ENCODE measurements around the gene SH3RF3.

The SH3RF3 gene

DNA sequence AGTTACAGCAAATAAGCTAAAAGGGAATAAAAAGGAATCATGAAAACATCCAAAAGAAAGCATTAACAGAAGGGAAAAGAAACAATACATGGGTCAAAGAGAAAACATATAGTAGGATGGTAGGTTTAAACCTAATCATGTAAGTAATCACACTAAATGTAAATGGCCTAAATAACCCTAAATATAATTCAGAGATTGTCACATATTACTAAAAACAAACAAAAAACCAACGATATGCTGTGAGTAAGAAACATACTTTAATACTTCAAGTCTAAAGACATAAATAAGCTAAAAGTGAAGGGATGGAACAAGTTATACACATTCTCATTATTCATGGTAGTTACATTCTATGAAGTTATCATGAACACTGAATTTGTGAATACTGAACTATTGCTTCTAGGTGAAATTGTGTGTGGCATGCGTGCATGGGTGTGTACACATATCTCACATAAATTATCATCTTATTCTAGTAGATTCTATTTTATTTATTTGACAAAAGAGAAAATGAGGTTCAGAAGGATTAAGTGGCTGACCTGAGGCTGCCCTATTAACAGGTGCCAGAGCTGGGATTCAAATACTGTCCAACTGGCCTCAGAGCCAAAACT lies 313.8 kb downstream of the SH3RF3 start:
- DNase-seq = no peak

DNA sequence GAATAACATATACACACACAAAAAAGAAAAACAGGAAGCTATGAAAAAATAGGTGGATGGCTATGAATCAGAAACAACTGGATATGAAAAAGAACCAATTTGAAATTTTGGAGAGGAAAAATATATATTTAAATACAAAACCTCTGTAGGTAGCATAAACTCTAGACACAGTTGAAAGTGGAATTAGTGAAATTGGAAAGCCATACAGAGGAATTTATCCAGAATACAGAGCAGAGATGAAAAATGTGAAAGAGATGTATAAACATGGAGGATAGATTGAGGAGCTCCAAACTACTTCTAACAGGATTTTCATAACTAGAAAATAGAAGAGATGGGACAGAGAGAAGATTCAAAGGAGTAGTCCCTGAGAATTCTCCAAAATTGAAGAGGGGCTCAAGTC lies 315.9 kb downstream of the SH3RF3 start:
- no peak for DNase-seq

GRCh38 chr2:109446278-109447131 lies 317.5 kb downstream of the SH3RF3 start:
- DNase-seq = no peak

DNA sequence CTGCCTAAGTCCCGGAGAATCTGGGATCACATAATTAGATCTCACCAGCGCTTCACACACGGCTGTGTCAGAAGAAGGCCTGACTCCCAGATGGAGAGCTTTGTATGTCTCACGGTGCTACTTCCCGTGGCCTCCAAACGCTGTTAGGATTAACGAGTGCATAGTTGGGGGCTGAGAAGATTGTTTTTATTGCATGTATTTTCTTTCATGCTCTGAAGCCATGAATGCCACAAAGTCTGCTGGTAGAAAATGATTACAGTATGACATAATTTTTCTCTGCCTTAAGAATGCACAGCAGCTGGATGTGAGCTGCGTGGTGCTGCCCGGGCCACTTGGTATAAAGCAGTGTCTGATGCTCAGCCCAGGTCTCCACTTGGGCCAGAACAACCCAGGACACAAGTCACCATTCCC lies 318.3 kb downstream of the SH3RF3 start:
- no peak for DNase-seq

- no peak for DNase-seq
Measured at GRCh38 chr2:109447776-109448175, 318.8 kb downstream of the SH3RF3 start.

- DNase-seq = no peak
Measured at GRCh38 chr2:109448207-109448606, 319.2 kb downstream of the SH3RF3 start.

- no peak for DNase-seq
Measured at GRCh38 chr2:109448946-109449788, 320.2 kb downstream of the SH3RF3 start.

- DNase-seq = no peak
Measured at GRCh38 chr2:109450574-109451273, 321.7 kb downstream of the SH3RF3 start.

DNA sequence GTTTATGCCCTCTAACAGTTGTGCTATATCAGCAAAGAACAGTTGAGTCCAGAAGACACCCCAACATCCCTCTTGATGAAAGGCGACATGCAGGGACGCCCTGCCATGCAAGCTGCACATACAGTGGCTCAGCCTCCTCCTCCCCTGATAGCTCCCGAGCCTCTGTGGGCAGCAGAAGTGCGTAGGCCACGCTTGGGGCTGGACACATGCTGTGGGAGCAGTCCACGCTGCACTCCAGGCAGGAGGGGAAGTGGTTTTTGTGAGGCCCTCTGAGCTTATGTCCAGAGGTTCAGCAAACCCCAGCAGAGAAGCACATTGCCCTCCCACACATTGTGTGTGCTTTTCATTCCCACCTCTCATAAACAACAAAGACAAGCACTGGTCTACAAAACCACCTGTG lies 322.7 kb downstream of the SH3RF3 start:
- no peak for DNase-seq

GRCh38 chr2:109452318-109453305 lies 323.6 kb downstream of the SH3RF3 start:
- DNase-seq = no peak

DNA sequence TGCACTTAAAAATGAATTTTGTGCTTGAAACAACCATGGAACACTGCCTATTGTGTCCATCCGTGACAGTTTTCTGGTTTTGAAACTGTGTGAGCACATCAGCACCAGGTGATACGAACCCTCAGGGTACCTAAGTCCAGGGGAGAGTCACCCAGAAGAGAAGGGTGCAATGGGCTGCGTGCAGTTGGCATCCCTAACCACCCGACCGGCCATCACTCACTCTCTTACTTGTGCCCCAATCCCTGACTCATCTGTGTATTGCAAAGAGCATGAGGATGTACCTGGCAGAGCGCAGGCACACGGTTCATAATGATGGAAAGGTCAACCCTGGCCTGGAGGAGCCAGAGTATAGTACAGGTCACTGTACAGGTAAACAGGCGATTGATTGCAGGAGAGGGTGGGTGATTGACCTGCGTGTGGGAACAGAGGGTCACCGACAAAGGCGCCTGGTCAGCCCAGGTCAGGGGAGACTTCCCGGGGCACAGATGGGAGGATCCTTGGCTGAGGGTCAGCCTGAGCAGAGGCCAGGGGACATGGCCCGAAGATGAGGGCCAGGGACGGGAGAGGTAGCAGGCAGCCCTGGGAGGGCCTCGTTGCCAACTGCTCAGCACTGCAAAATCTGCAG lies 324.5 kb downstream of the SH3RF3 start:
- no peak for DNase-seq

GRCh38 chr2:109454304-109454703 lies 325.3 kb downstream of the SH3RF3 start:
- no peak for DNase-seq

DNA sequence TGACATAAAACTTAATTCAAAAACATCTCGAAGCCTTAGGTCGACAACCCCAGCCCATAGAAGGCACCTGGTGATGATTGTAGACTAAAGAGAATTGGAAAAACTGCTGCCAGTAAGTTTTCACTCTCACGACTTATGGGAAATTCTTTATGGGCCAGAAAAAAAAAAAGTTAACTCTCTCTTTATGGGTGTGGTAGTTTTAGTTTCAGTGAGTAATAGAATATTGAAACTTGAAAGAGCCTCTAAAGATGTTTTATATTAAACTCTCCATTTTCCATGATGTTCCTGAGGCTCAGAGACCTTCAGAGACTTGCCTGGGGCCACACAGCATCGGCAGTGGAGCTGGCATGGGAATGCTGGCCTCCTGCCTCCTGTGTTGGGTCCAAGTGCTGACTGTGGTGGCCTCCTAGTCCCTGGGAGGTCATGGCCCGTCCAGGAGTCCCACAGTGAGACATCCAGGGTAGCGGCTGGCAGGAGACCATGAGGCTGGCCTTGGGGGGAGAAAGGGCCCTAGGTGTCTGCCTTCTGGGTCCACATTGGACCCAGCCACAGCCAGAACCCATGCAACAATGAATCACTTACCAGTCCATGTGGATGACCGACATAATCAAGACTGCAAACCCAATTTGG lies 325.9 kb downstream of the SH3RF3 start:
- DNase-seq = no peak

- DNase-seq = no peak
Measured at GRCh38 chr2:109455731-109456691, 327.0 kb downstream of the SH3RF3 start.

GRCh38 chr2:109456776-109457175 lies 327.8 kb downstream of the SH3RF3 start:
- no peak for DNase-seq

DNA sequence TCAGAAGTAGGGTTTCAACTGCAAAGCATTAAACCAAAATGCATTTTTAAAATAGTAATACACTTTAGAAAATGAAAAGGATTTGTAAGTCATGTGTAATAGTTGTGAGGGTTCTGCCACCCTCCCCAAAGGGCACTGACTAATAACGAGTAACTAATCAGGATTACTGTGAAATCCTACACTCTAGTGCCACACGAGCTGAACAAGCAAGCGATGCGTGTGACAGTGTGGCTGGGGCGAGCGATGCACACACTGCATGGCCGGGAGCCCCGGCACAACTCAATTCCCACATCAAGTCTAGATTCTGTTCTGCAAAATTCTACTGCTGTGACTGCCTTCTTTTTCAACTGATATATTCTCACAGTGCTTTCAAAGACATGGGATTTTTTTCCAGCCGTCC lies 328.4 kb downstream of the SH3RF3 start:
- no peak for DNase-seq

DNA sequence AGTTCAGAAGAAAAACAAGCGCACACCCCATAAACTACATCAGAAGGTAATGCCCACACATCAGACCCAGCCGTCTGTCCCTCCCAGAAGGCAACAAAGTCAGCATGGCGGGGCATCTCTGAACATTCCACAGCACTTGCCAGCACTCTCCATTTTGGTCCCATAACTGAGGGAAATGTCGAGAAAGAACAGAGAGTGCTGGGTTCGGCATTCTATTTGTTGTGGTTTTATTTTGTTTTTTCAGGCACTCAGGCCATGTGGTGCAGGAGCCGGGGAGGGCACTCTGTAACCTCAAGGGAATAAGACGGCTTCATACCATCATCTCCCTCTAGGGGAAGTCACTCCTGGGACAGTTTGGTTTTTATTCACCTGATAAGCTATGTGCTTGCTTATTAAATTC lies 328.8 kb downstream of the SH3RF3 start:
- DNase-seq = no peak

DNA sequence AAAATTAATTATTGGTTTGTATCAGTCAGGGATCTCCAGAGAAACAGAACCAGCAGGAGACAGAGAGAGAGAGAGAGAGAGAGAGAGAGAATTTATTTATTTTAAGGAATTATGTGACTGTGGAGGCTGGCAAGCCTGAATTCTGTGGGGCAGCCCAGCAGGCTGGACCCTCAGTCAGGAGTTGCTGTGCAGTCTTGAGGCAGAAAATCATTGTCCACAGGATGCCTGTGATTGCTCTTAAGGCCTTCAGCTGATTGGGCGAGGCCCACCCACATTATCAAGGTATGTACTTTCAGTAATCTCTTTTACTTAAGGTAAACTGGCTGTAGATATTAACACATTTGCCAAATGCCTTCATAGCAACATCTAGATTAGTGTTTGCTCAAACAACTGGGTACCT lies 329.5 kb downstream of the SH3RF3 start:
- no peak for DNase-seq

GRCh38 chr2:109459485-109459884 lies 330.5 kb downstream of the SH3RF3 start:
- DNase-seq = no peak

Data from CD4-positive, alpha-beta T cell treated with Interferon alpha-2 for 1 hour (primary cell).